IPS-20b (cell line): ENCODE measurements around the gene SLC15A1.
"Not testable (repeated sequence)": the region's sequence is repeated elsewhere in the genome, so short reads cannot be mapped to it uniquely, and the experiment has no call there.

Source experiments
- H3K27ac ChIP-seq: one replicate; pipeline ENCODE4 v1.5.1; 2013; ENCODE audit warnings: low read length
- H3K27me3 ChIP-seq: 2 replicates; pipeline ENCODE4 v1.6.1; 2013; ENCODE audit warnings: mild to moderate bottlenecking, low read length, inconsistent platforms; ENCODE audit not compliant: insufficient read depth
- H3K36me3 ChIP-seq: 2 replicates; pipeline ENCODE4 v1.6.1; 2013; ENCODE audit warnings: low read depth, mild to moderate bottlenecking, inconsistent platforms, low read length, moderate library complexity; ENCODE audit not compliant: insufficient read depth
- H3K4me1 ChIP-seq: 2 replicates; pipeline ENCODE4 v1.6.1; 2013; ENCODE audit warnings: mild to moderate bottlenecking, control low read depth, inconsistent platforms, low read length, moderate library complexity; ENCODE audit not compliant: insufficient read depth
- H3K4me3 ChIP-seq: 2 replicates; pipeline ENCODE4 v1.5.1; 2013; ENCODE audit warnings: mild to moderate bottlenecking, low read length, inconsistent platforms
- H3K9ac ChIP-seq: 2 replicates; pipeline ENCODE4 v1.6.1; 2013; ENCODE audit warnings: low read depth, mild to moderate bottlenecking, inconsistent platforms, low read length, moderate library complexity
- H3K9me3 ChIP-seq: 2 replicates; pipeline ENCODE4 v1.6.1; 2013; ENCODE audit warnings: mild to moderate bottlenecking, low read depth, low read length, inconsistent platforms; ENCODE audit not compliant: insufficient read depth

The SLC15A1 gene

GRCh38 chr13:98649861-98650260, 102.6 kb downstream of the SLC15A1 start:
- Histone ChIP-seq H3K27ac (no peak overlapping the region), H3K27me3 (no peaks in the 10 kb centered on the region), H3K4me1 (no peaks in the 10 kb centered on the region), H3K4me3 (no peak overlapping the region), H3K9ac (no peak overlapping the region), H3K9me3 (no peaks in the 10 kb centered on the region), H3K36me3 (no peaks in the 10 kb centered on the region)

GRCh38 chr13:98648686-98649085, 103.8 kb downstream of the SLC15A1 start:
- H3K9me3 ChIP-seq = no peaks in the 10 kb centered on the region
- H3K4me3 ChIP-seq = no peak overlapping the region
- no peaks in the 10 kb centered on the region for H3K27me3 ChIP-seq
- H3K9ac ChIP-seq = no peak overlapping the region
- no peak overlapping the region for H3K27ac ChIP-seq
- H3K4me1 ChIP-seq = no peaks in the 10 kb centered on the region
- H3K36me3 ChIP-seq = no peaks in the 10 kb centered on the region

GRCh38 chr13:98648141-98648540, 104.3 kb downstream of the SLC15A1 start:
- Histone ChIP-seq H3K9ac (no peak overlapping the region), H3K9me3 (no peaks in the 10 kb centered on the region), H3K27ac (no peak overlapping the region), H3K36me3 (no peaks in the 10 kb centered on the region), H3K4me1 (no peaks in the 10 kb centered on the region), H3K27me3 (no peaks in the 10 kb centered on the region), H3K4me3 (no peak overlapping the region)

GRCh38 chr13:98647121-98647520, 105.4 kb downstream of the SLC15A1 start:
- Histone ChIP-seq H3K9ac (no peak overlapping the region), H3K27ac (no peak overlapping the region), H3K36me3 (no peaks in the 10 kb centered on the region), H3K4me1 (no peaks in the 10 kb centered on the region), H3K4me3 (no peak overlapping the region), H3K9me3 (no peaks in the 10 kb centered on the region), H3K27me3 (no peaks in the 10 kb centered on the region)

GRCh38 chr13:98643479-98643878, 109.0 kb downstream of the SLC15A1 start:
- H3K4me1 ChIP-seq = no peaks in the 10 kb centered on the region
- no peaks in the 10 kb centered on the region for H3K36me3 ChIP-seq
- H3K27me3 ChIP-seq = no peaks in the 10 kb centered on the region
- no peak overlapping the region for H3K27ac ChIP-seq
- no peak overlapping the region for H3K9ac ChIP-seq
- H3K4me3 ChIP-seq = no peak overlapping the region
- no peaks in the 10 kb centered on the region for H3K9me3 ChIP-seq

- no peaks in the 10 kb centered on the region for H3K4me1 ChIP-seq
- no peak overlapping the region for H3K9ac ChIP-seq
- H3K36me3 ChIP-seq = no peaks in the 10 kb centered on the region
- no peaks in the 10 kb centered on the region for H3K9me3 ChIP-seq
- no peaks in the 10 kb centered on the region for H3K27me3 ChIP-seq
- H3K4me3 ChIP-seq = no peak overlapping the region
- no peak overlapping the region for H3K27ac ChIP-seq
These were observed 111.4 kb downstream of the SLC15A1 start for GRCh38 chr13:98641075-98641474.

GRCh38 chr13:98639785-98640184, 112.7 kb downstream of the SLC15A1 start:
- H3K27ac ChIP-seq, H3K4me3 ChIP-seq, H3K27me3 ChIP-seq, H3K9me3 ChIP-seq, H3K36me3 ChIP-seq, H3K9ac ChIP-seq, H3K4me1 ChIP-seq: not testable (repeated sequence)

GRCh38 chr13:98638352-98638751, 114.1 kb downstream of the SLC15A1 start:
- H3K36me3 ChIP-seq, H3K4me3 ChIP-seq, H3K27ac ChIP-seq, H3K9me3 ChIP-seq, H3K4me1 ChIP-seq, H3K27me3 ChIP-seq, H3K9ac ChIP-seq: not testable (repeated sequence)
